ENCODE measurements around the gene HDC. TPM values are rescaled to one million over a fixed set of nuclear protein-coding genes. Genes with fewer than 3 reads are reported as not detected.

Gene HDC
- total RNA-seq, 1 experiment from 2014 or later = not detected

DNA sequence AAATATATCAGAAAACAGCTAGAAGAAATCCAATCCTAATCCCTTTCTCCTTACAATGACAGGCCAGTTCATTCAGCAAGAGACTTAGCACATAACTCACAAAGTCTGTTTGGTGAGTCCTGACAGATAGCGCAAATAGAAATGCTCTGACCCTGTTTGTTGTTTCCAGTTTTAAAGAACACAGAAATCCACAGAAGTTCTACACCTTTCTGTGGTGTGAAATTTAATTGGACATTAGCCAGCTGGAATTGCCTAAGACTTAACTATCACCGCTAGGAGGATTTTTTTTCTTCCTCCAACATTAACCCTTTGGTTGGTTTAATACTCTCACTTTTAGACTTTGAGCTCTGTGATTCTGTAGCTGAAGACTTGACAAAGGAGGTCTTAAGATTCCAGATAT, 30.8 kb downstream of the HDC start:
- Mint-ChIP-seq H3K9me3 (ENCODE audit: unreplicated experiment) (no peaks in the 10 kb centered on the region), H3K27ac (ENCODE audit: low read depth, unreplicated experiment) (no peak overlapping the region), H3K27me3 (ENCODE audit: insufficient read depth, unreplicated experiment) (no peaks in the 10 kb centered on the region), H3K36me3 (ENCODE audit: insufficient read depth, unreplicated experiment) (no peaks in the 10 kb centered on the region), H3K4me1 (ENCODE audit: insufficient read depth, unreplicated experiment) (no peaks in the 10 kb centered on the region), H3K4me3 (ENCODE audit: unreplicated experiment) (no peak overlapping the region)
- intact Hi-C loops (cut with micrococcal nuclease) = no loop called here
- DNase-seq (ENCODE audit: unreplicated experiment) = peak; percentile 44
- ChIA-PET CTCF (interaction anchor here (0.5 to 1.4 kb wide), 6 partner anchors 10 to 86 kb away, joined by 4 to 5 read pairs (median 4); no protein-coding TSS in a partner anchor), POLR2A (interaction anchor here (0.8 to 1.3 kb wide), 2 partner anchors 9 to 1195 kb away, joined by 4 read pairs; no protein-coding TSS in a partner anchor)
- BruUV-seq (replicated peaks) = no TSS peak
- TF ChIP-seq, protein P1, sequence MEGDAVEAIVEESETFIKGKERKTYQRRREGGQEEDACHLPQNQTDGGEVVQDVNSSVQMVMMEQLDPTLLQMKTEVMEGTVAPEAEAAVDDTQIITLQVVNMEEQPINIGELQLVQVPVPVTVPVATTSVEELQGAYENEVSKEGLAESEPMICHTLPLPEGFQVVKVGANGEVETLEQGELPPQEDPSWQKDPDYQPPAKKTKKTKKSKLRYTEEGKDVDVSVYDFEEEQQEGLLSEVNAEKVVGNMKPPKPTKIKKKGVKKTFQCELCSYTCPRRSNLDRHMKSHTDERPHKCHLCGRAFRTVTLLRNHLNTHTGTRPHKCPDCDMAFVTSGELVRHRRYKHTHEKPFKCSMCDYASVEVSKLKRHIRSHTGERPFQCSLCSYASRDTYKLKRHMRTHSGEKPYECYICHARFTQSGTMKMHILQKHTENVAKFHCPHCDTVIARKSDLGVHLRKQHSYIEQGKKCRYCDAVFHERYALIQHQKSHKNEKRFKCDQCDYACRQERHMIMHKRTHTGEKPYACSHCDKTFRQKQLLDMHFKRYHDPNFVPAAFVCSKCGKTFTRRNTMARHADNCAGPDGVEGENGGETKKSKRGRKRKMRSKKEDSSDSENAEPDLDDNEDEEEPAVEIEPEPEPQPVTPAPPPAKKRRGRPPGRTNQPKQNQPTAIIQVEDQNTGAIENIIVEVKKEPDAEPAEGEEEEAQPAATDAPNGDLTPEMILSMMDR (IDR thresholded peaks at IDR 0.05; ENCODE audit: unreplicated experiment) = no peak

DNA sequence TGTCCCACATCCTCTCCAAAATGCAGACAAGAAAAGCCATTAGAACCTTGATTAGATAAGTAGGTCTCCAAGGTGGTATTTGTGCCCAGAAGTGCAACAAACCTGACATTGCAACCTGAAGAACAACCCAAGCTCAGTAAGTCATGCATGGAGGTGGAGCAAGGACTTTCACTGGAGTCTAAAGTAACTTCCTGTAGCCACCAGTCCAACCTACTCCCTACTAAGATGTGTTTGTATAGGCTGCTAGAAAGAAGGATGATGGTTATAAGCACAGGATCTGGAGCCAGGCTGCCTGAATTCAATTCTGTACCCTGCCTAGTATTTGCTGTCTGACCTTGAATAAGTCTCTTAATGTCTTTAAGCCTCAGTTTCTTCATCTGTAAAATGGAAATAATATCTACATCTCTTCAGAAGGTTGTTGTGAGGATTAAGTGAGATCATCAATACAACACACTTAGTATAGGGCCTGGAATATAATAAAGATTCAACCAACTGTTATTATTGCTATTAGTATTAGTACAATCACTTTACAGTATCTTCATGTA, 32.3 kb downstream of the HDC start:
- Mint-ChIP-seq H3K9me3 (ENCODE audit: unreplicated experiment) (no peaks in the 10 kb centered on the region), H3K4me1 (ENCODE audit: insufficient read depth, unreplicated experiment) (no peaks in the 10 kb centered on the region), H3K27me3 (ENCODE audit: insufficient read depth, unreplicated experiment) (no peaks in the 10 kb centered on the region), H3K27ac (ENCODE audit: low read depth, unreplicated experiment) (no peak overlapping the region), H3K36me3 (ENCODE audit: insufficient read depth, unreplicated experiment) (peaks cover 6% of the 10 kb centered on the region), H3K4me3 (ENCODE audit: unreplicated experiment) (no peak overlapping the region)
- intact Hi-C loops (cut with micrococcal nuclease) = no loop called here
- ChIA-PET CTCF (interaction anchor here (1.4 kb wide), 1 partner anchor 14 kb away, joined by 4 read pairs; no protein-coding TSS in a partner anchor), POLR2A (no interaction called here)
- no peak for DNase-seq (ENCODE audit: unreplicated experiment)
- TF ChIP-seq, protein P1 (IDR thresholded peaks at IDR 0.05; ENCODE audit: unreplicated experiment) = no peak
- no TSS peak for BruUV-seq (replicated peaks)

- Mint-ChIP-seq H3K27me3 (ENCODE audit: insufficient read depth, unreplicated experiment) (no peaks in the 10 kb centered on the region), H3K4me1 (ENCODE audit: insufficient read depth, unreplicated experiment) (no peaks in the 10 kb centered on the region), H3K27ac (ENCODE audit: low read depth, unreplicated experiment) (no peak overlapping the region), H3K36me3 (ENCODE audit: insufficient read depth, unreplicated experiment) (peaks cover 6% of the 10 kb centered on the region), H3K4me3 (ENCODE audit: unreplicated experiment) (no peak overlapping the region), H3K9me3 (ENCODE audit: unreplicated experiment) (no peaks in the 10 kb centered on the region)
- BruUV-seq (replicated peaks) = no TSS peak
- intact Hi-C loops (cut with micrococcal nuclease) = no loop called here
- CTCF ChIA-PET = no interaction called here
- TF ChIP-seq, protein P1 (IDR thresholded peaks at IDR 0.05; ENCODE audit: unreplicated experiment) = no peak
- DNase-seq (ENCODE audit: unreplicated experiment) = no peak
- POLR2A ChIA-PET = no interaction called here
These were observed 32.7 kb downstream of the HDC start for GRCh38 chr15:50232791-50233190.

DNA sequence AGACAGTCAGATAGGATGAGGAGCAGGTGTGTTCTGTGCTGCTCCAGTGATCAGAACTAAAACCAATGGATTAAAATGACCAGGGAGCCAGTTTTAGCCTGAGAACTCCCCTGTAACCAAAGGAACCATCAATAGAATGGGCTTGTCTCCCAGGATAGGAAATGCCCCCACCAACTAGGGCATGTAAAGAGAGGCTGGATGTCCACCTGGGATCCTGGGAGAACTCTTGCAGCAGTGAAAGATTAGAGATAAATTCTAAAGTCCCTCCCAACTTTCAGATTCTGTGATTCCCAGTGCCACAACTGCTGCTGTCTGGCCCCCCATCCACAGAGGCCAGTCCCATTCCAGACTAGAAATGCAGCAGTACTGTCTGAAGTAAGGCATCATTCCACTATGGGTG, 33.8 kb downstream of the HDC start:
- intact Hi-C loops (cut with micrococcal nuclease) = no loop called here
- no peak overlapping the region for H3K27ac Mint-ChIP-seq (ENCODE audit: low read depth, unreplicated experiment)

More for the DNA sequence above, 33.8 kb downstream of the HDC start:
- ChIA-PET CTCF (interaction anchor here (1.0 kb wide), 1 partner anchor 26 kb away, joined by 3 read pairs; no protein-coding TSS in a partner anchor), POLR2A (no interaction called here)
- BruUV-seq (replicated peaks) = no TSS peak
- Mint-ChIP-seq H3K4me1 (ENCODE audit: insufficient read depth, unreplicated experiment) (no peaks in the 10 kb centered on the region), H3K36me3 (ENCODE audit: insufficient read depth, unreplicated experiment) (peaks cover 6% of the 10 kb centered on the region), H3K9me3 (ENCODE audit: unreplicated experiment) (no peaks in the 10 kb centered on the region), H3K4me3 (ENCODE audit: unreplicated experiment) (no peak overlapping the region), H3K27me3 (ENCODE audit: insufficient read depth, unreplicated experiment) (no peaks in the 10 kb centered on the region)
- TF ChIP-seq, protein P1 (IDR thresholded peaks at IDR 0.05; ENCODE audit: unreplicated experiment) = no peak
- DNase-seq (ENCODE audit: unreplicated experiment) = no peak

Measured in MCF 10A (cell line).